A673 (cell line): Measurements from ENCODE around the gene LRRC1.

Experiments used
- CTCF ChIP-seq: fragments of 300-800, 200-600 bp; sonication (generic); conservative IDR thresholded peaks from 2 replicates; pipeline ENCODE4 v1.5.1; 2017; ENCODE audit warnings: low read depth, mild to moderate bottlenecking, antibody characterized with exemption, low read length, moderate library complexity, mixed read lengths
- EZH2 ChIP-seq: fragments of 200-600 bp; sonication (generic); IDR thresholded peaks from 2 replicates; pipeline ENCODE4 v1.6.1; 2017; ENCODE audit warnings: borderline replicate concordance, low read depth, mild to moderate bottlenecking, mixed read lengths, antibody characterized with exemption, low read length; ENCODE audit not compliant: poor library complexity, severe bottlenecking

GRCh38 chr6:53752856-53753255 is 41.9 kb upstream of the LRRC1 start:
- TF ChIP-seq CTCF: no peak
- TF ChIP-seq EZH2: no peak
